Activated CD8-positive, alpha-beta memory T cell treated with anti-CD3 and anti-CD28 coated beads, Interleukin-2, amount 50 U/mL, for 48 hours (primary cell): ENCODE results near the gene NOM1.

Source experiments
- DNase-seq: peaks from one replicate; pipeline ENCODE4 v3.0.0-alpha.2; 2020

NOM1 gene

DNA sequence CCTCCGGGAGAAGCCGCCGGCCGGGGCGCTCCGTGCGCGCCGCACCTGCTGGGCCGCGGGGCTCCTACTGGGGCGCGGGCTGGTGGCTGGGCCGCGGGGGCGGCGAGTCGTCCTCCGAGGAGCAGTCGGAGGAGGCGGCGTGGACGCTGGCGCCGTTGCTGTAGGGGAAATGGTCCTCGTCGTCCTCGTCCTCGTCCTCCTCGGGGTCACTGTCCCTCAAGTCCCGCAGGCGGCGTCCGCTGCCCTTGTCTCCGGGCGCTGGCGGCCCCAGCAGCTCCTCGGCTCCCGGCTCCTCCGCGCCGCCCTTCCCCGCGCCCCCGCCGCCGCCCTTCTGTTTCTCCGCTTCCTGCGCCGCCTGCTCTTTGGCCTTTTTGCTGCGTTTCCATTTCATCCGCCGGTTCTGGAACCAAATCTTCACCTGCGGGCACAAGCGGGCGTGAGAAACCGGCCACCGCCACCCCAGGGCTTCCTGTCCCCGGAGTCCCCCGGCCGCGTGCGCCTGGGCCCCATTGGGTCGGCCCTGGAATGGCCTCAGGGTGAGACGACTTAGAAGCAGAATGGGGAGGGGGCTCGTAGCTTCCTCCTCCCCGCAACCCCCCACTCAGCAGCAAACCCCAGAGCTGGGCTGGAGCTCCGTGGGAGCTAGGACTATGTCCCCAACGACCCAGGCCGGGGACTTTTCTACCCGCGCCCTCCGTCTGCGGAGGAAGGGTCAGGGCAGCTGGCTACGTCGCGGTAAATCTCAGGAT, 56.1 kb downstream of the NOM1 start:
- peak; percentile 60 for DNase-seq

- DNase-seq = peak; percentile 63
These were observed 56.8 kb downstream of the NOM1 start for GRCh38 chr7:157006205-157006747.

DNA sequence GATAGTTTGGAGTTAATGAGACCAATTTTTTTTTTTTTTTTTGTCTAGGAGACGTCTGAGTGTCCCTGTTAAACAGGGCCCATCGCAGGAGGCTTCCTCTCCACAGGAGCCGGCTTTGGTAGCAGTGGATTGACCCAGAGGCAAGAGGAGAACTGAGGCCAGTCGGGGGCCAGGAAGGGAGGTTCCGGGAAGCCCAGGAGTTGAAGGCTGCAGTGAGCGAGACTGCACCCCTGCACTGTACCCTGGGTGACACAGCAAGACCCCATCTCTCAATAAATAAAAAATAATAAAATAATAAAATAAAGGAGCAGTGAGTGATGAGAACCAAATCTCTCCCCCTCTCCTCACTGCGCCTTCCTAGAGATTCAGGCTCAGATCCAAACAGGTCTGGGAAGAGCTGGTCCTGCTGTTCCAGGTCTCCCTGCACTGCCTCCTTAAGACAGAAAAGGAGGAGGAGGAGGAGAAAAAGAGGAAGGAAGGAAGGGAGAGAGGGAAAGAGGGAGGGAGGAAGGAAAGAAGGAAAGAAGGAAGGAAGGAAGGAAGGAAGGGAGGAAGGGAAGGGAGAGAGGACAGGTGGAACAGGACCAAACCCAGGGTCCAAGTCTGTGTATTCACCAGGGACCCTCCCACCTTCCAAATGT, 57.4 kb downstream of the NOM1 start:
- peak; percentile 48 for DNase-seq

DNA sequence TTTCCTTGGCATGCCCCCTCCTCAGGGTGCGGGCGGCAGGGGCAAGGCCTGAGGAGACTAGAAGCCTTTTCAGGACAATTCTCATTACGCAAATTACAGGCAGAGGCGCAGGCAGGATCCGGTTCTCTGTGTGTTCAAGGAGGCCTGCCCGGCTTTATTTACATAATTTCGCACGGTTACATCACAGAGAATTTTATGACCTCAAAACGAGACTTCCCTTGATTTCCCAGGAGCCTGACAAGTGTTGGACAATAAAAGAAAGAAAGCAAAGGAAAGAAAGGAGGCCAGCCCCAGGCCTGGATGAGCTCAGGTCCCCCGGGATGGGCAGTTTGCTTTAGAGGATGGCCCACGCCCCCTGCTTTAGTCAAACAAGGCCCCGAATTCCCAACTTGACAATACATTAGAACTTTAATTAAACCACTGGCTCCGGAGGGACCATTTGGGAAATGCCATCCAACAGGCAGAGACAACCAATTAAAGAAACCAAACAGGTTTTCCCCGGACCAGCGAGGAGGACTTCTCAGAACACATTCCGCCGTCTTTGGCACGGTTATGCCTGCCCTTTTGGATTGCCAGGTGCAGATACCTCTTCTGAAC, 58.1 kb downstream of the NOM1 start:
- DNase-seq = peak; percentile 51

DNA sequence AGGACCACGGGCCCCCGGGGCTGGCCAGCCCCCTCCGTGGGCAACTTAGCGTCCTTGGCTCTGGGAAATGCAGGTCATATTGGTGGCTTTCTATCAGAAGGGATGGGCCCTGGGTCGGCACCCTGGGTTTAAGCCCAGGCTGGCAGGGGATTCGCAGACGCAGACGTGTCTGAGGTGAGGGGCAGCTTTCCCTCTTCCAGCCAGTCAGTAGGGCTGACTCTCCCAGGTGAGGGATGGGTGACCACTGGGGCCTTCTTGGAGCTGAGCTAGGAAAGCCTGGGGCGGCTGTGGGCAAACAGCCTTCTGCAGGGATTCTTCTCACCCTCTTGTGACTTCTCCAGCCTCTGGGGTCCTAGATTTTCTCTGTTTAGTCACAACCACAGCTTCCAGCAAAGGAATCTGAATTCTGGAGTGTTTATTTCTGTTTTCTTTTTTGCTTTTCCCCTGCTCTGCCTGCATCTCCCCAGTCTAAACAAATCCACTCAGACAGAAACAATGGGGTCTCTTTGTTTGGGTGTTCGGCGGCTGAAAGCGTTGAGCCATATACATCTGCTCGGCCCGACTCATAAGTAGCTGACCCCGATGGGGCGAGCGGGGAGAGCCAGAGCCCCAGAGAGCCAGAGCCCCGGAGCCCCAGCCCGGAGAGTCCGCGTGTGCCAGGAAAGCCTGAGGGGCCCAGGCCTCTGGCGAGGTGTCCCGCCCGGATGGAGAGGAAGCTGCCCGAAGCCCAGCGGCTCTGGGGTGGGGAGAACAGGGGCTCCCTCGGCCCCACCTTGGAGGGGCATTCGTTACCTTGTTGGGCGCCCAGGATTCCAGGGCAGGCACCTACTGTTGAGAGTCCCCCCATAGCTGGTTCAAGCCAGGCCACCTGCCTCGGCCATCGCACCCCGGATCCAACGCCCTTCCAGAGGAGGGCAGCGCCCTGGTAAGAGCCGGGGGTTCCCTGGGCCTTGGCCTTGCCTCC, 59.0 kb downstream of the NOM1 start:
- peak; percentile 51 for DNase-seq

- no peak for DNase-seq
These were observed 59.8 kb downstream of the NOM1 start for GRCh38 chr7:157009170-157009777.

DNA sequence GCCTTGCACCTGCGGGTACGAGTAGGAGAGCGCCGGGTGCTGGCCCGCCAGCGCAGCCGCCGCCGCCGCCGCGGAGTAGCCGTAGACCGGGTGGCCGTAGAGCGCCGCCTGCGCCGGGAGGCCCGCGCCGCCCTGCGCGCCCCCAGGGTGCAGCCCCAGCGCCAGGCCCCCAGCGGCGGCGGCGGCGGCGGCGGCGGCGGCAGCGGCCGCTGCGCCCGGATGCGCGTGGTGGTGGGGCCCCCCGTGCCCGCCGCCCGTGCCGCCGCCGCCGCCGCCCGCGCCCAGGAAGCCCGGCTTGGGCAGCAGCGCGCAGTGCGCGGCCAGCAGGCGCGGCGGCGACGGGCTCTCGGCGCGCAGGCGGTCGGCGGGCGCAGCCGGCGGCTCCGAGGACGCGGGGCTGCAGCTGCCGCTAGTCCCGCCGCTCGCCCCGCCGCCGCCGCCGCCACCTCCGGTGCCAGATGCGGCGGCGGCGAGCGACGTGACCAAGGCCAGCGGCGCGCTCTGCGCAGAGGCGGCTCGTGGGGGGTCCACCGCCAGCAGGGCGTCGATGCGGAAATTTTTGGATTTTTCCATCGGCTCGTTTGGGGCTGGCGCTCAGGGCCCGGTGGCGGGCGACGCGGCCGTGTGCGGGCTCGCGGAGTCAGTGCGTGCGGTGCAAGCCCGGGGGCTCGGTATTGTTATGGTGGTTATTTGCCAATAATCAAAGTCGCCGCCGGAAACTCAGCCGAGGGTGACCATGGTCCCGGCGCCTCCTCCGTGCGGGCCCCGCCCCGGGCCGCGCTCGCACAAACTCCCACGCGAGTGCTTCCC, 60.5 kb downstream of the NOM1 start:
- DNase-seq = no peak

DNA sequence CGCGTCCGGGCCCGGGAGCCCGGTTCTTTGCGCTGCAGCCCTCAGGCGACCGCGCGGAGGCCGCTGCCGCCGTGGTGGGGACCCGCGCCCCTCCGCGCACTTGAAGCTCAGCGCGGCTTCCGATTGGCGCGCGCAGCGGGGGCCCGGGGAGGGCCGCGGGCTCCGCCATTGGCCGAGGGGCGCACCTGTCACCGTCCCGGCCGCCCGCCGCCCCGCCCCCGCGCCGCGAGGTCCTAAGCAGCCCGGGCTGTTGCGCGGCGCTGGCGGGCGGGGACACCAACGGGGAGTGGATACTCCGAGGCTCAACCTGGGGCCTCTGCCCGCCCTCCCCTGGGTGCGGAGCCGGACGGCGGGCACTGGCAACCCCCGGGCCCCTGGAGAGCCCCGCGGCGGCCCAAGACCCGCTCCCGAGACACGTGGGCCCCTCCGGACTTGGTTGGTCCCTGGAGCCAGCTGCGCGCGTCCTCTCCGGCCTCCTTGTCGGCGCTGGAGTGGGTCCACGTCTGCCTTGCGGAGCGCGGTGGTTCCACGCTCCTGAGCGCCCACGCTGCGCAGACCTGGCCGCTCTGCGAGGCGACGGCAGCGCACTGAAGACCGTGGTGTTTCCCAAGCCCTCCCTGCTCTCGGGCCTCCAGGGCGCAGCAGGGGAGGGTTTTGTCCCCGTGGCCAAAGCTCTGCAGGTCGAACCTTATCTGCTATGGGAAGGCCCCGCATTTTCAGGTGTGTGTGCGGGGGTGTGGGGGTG, 61.2 kb downstream of the NOM1 start, which contains the start of gene MNX1:
MNX1 (minus strand) TSS at position 76 of the 745 bp plus-strand sequence. CDS start 313 bp downstream, outside the sequence.
- no peak for DNase-seq

- DNase-seq = no peak
These were observed 62.0 kb downstream of the NOM1 start for GRCh38 chr7:157011333-157012112.

- no peak for DNase-seq
These were observed 62.6 kb downstream of the NOM1 start for GRCh38 chr7:157012113-157012547.

- no peak for DNase-seq
These were observed 63.6 kb downstream of the NOM1 start for GRCh38 chr7:157013101-157013500.

GRCh38 chr7:157013602-157014549, 64.4 kb downstream of the NOM1 start:
- no peak for DNase-seq

DNA sequence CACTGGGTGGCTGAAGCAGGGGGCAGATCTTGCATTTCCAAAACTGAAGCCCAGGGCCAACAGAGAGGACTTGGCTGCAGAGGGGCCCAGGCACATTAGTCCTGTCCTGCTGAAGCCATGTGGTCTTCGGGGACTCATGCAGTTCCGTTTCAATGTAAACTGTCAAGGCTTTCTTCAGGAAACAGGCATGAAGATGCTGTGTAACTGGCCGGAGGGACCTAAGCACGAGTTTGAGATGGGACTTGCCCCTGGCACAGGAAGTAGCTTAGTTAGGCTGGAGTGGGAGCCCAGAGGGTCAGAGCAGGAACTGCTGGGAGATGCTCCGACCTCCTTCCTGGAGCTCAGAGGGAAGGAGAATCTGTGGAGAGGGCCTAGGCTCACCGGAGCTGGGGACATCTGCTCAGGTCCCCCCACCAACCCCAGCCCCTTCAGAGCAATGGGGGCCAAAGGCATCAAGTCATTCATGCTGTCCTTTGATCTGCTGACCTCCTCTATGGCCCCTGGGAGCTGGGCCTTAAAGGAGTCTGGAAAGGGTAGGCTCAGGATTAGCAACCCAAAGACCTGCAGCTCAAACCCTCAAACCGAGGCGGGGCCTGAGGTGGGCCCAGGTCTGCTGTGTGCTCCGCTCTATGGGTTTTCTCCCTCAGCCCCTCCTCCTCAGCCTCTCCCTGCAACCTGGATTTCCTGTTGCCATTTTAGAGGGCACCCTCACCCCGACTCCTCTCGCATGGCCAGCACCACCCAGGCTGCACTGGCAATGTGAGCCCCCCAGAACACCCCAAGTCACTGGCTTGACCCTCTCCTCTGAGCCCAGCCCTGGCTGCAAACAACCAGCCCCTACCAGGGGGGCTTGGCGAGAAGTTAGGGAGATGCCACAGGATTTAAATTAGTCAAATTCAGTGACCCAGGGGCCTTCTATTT, 65.4 kb downstream of the NOM1 start:
- no peak for DNase-seq

GRCh38 chr7:157016024-157016351, 66.5 kb downstream of the NOM1 start:
- no peak for DNase-seq

GRCh38 chr7:157016352-157017041, 67.0 kb downstream of the NOM1 start:
- DNase-seq = no peak

- DNase-seq = no peak
These were observed 67.6 kb downstream of the NOM1 start for GRCh38 chr7:157017149-157017548.
